ENCODE data around the gene NUB1. TPM values are rescaled to one million over a fixed set of nuclear protein-coding genes. Genes with fewer than 3 reads are reported as not detected.
A peak's percentile ranks its signal among the peaks of the same experiment; 100 is the strongest.

NUB1 gene
- total RNA-seq, 1 donor from 2014 or later, result 55.2 TPM

- H3K27ac ChIP-seq, result no peak overlapping the region
- intact Hi-C loops (cut with DNase I), result no loop called here
- no peak for DNase-seq
- no peak overlapping the region for H3K4me3 ChIP-seq
- TF ChIP-seq CTCF (IDR thresholded peaks at IDR 0.05), result no peak
- H3K4me1 ChIP-seq, result peaks cover 18% of the 10 kb centered on the region
- no peaks in the 10 kb centered on the region for H3K36me3 ChIP-seq
- ATAC-seq, result no peak
- H3K9me3 ChIP-seq, result no peaks in the 10 kb centered on the region
- peaks cover 16% of the 10 kb centered on the region for H3K27me3 ChIP-seq
Measured at GRCh38 chr7:151405588-151405987, 64.0 kb downstream of the NUB1 start.

GRCh38 chr7:151406051-151406875 is 64.7 kb downstream of the NUB1 start:
- DNase-seq (no peak), ATAC-seq (no peak)
- Histone ChIP-seq H3K27ac (no peak overlapping the region), H3K4me3 (no peak overlapping the region), H3K9me3 (no peaks in the 10 kb centered on the region), H3K27me3 (peaks cover 22% of the 10 kb centered on the region), H3K36me3 (no peaks in the 10 kb centered on the region), H3K4me1 (peaks cover 18% of the 10 kb centered on the region)
- intact Hi-C loops (cut with DNase I), result no loop called here
- TF ChIP-seq CTCF (IDR thresholded peaks at IDR 0.05), result no peak

- Histone ChIP-seq H3K4me3 (no peak overlapping the region), H3K4me1 (peaks cover 18% of the 10 kb centered on the region), H3K9me3 (no peaks in the 10 kb centered on the region), H3K27ac (no peak overlapping the region), H3K36me3 (no peaks in the 10 kb centered on the region), H3K27me3 (peaks cover 26% of the 10 kb centered on the region)
- DNase-seq (no peak), ATAC-seq (no peak)
- intact Hi-C loops (cut with DNase I), result no loop called here
- no peak for TF ChIP-seq CTCF (IDR thresholded peaks at IDR 0.05)
Measured at GRCh38 chr7:151406886-151407583, 65.4 kb downstream of the NUB1 start.

GRCh38 chr7:151408498-151408838 is 66.9 kb downstream of the NUB1 start:
- H3K27me3 ChIP-seq, result peaks cover 26% of the 10 kb centered on the region
- H3K27ac ChIP-seq, result peak overlapping the region; percentile 58
- peak overlapping the region; percentile 45 for H3K4me3 ChIP-seq

More at GRCh38 chr7:151408498-151408838, 66.9 kb downstream of the NUB1 start:
- DNase-seq (peak; percentile 61), ATAC-seq (no peak)
- no peak for TF ChIP-seq CTCF (IDR thresholded peaks at IDR 0.05)
- intact Hi-C loops (cut with DNase I), result no loop called here
- Histone ChIP-seq H3K36me3 (no peaks in the 10 kb centered on the region), H3K4me1 (peaks cover 18% of the 10 kb centered on the region), H3K9me3 (no peaks in the 10 kb centered on the region)

Data from upper lobe of right lung (tissue), 1 donor.